ENCODE measurements around the gene GALNT18.
A peak's percentile ranks its signal among the peaks of the same experiment; 100 is the strongest.

The GALNT18 gene

GRCh38 chr11:11572386-11572785, 49.4 kb downstream of the GALNT18 start:
- DNase-seq (ENCODE audit: low read depth, low spot score), result no peak
- no peak overlapping the region for H3K27ac ChIP-seq

GRCh38 chr11:11571893-11572292, 49.9 kb downstream of the GALNT18 start:
- DNase-seq (ENCODE audit: low read depth, low spot score), result no peak
- no peak overlapping the region for H3K27ac ChIP-seq

DNA sequence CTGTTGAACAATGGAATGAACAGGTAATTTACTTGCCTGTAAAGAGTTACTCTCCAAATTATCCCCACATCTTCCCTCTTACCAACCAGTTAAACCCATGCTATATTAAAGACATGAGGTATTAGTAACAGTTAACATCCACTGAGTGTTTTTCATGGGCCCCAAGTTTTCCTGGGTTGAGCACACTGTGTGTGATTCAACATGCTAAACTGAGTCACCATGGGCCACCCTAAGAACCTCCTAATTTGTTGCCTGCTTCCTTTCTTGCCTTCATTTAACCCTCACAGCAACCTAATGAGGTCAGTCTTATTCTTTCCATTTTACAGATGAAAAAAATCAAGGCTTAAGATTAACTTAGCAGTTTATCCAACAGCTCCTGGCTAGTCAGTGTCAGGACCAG, 51.0 kb downstream of the GALNT18 start:
- peak overlapping the region; percentile 87 for H3K27ac ChIP-seq
- no peak for DNase-seq (ENCODE audit: low read depth, low spot score)

DNA sequence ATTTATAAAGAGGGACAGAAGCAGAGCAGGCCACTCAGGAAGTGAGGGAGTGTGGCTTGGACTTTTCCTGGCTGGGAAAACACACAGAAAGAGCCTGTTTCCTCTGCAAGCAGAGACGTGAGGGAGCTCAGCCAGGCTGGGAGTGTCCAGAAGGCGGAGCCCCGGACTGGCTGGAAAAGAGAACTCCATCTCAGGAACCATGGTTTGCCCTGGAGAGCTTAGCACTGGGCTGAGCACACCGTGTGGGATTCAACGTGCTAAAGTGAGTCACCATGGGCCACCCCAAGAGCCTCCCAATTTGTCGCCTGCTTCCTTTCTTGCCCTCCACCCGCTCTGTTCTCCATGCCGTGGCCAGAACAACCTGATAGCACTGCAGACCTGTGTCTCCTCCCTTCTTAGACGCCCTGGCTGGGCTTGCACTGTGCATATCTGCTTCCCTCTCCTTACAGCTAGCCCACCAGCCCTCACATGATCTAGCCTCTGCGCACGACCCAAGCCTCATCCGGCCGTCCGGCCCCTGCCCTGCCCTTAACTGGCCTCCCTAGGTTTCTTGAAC, 51.8 kb downstream of the GALNT18 start:
- H3K27ac ChIP-seq, result peak overlapping the region; percentile 87
- DNase-seq (ENCODE audit: low read depth, low spot score), result no peak

- peak; percentile 75 for DNase-seq (ENCODE audit: low read depth, low spot score)
- peak overlapping the region; percentile 87 for H3K27ac ChIP-seq
Observed at GRCh38 chr11:11568651-11569229, 53.1 kb downstream of the GALNT18 start.

GRCh38 chr11:11567936-11568650, 53.7 kb downstream of the GALNT18 start:
- peak; percentile 75 for DNase-seq (ENCODE audit: low read depth, low spot score)
- H3K27ac ChIP-seq, result peak overlapping the region; percentile 87

DNA sequence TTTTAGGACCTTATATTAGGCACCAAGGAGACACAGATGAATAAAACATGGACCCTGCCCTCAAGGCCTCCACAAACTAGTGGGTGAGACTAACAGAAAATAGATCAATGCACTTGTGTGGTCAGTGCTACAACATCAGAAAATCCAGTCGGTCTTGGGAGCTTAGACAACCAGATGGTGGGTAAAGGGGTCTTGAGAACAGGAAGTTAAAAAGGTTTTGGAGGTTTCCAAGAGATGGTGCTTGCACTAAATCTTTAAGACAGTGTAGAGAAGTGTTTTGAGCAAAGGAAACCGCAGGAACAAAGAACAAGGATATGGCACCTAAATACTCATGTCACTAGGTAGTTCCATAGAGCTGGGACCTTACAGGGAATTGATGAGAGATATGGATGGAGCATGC, 56.2 kb downstream of the GALNT18 start:
- no peak overlapping the region for H3K27ac ChIP-seq
- DNase-seq (ENCODE audit: low read depth, low spot score), result no peak

- DNase-seq (ENCODE audit: low read depth, low spot score), result no peak
- no peak overlapping the region for H3K27ac ChIP-seq
Observed at GRCh38 chr11:11563200-11563975, 58.4 kb downstream of the GALNT18 start.

DNA sequence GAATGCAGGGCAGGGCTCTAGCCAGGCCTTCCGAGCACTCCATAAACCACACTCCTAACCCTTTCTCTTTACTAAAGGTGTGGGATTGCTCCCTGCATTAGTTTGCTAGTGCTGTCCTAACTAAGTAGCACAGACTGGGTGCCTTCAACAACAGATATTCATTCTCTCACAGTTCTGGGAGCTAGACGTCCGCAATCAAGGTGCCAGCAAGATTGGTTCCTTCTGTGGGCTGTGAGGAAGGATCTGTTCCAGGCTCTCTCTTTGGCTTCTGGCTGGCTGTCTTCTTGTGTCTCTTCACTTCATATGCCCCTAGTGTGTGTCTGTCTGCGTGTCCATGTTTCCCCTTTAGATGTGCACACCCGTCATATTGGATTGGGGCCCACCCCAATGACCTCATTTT, 59.8 kb downstream of the GALNT18 start:
- no peak for DNase-seq (ENCODE audit: low read depth, low spot score)
- H3K27ac ChIP-seq, result no peak overlapping the region

GRCh38 chr11:11558826-11559225, 63.0 kb downstream of the GALNT18 start:
- DNase-seq (ENCODE audit: low read depth, low spot score), result no peak
- no peak overlapping the region for H3K27ac ChIP-seq

DNA sequence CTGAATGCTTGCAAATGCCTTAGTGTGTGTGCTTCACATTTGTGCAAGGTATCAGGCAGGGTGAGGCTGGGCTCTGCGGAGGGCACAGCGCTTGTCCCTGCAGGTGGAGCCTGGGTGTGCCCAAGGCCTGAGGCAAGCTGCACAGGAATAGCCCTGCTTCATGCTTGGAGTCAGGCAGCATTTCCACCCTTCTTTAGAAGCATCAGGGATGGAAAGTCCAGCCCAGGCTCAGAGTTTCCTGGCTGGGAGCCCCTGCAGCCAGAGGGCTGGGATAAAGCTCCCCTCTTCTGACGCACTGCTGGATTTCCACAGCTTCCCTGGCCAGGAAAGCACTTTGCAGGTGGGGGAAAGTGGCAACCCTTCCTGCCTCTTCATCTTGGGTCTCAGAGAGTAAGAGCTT, 63.4 kb downstream of the GALNT18 start:
- DNase-seq (ENCODE audit: low read depth, low spot score), result peak; percentile 10
- H3K27ac ChIP-seq, result no peak overlapping the region

- H3K27ac ChIP-seq, result no peak overlapping the region
- DNase-seq (ENCODE audit: low read depth, low spot score), result no peak
Observed at GRCh38 chr11:11555208-11555607, 66.6 kb downstream of the GALNT18 start.

DNA sequence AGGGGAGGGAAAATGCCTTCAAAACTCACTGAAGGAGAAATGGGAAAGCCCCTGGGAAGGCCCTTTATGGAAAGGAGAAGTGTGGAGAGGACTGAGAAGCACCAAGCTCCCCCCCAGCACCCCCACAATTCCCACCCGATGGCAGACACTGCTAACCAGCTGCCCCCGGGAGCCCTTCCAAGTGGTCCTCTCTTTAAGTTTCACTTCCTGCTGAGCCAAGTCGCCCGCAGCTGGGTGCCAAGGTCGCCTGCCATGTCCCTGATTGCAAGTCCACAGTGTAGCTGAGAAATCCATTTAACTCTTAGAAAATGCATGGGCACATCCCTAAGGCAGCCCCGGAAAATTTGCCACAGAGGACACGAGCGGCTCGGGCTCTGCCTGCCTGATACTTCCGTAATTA, 68.2 kb downstream of the GALNT18 start:
- DNase-seq (ENCODE audit: low read depth, low spot score), result no peak
- no peak overlapping the region for H3K27ac ChIP-seq

GRCh38 chr11:11552529-11553087, 69.2 kb downstream of the GALNT18 start:
- DNase-seq (ENCODE audit: low read depth, low spot score), result no peak
- no peak overlapping the region for H3K27ac ChIP-seq

- no peak for DNase-seq (ENCODE audit: low read depth, low spot score)
- H3K27ac ChIP-seq, result no peak overlapping the region
Observed at GRCh38 chr11:11550534-11550933, 71.3 kb downstream of the GALNT18 start.

DNA sequence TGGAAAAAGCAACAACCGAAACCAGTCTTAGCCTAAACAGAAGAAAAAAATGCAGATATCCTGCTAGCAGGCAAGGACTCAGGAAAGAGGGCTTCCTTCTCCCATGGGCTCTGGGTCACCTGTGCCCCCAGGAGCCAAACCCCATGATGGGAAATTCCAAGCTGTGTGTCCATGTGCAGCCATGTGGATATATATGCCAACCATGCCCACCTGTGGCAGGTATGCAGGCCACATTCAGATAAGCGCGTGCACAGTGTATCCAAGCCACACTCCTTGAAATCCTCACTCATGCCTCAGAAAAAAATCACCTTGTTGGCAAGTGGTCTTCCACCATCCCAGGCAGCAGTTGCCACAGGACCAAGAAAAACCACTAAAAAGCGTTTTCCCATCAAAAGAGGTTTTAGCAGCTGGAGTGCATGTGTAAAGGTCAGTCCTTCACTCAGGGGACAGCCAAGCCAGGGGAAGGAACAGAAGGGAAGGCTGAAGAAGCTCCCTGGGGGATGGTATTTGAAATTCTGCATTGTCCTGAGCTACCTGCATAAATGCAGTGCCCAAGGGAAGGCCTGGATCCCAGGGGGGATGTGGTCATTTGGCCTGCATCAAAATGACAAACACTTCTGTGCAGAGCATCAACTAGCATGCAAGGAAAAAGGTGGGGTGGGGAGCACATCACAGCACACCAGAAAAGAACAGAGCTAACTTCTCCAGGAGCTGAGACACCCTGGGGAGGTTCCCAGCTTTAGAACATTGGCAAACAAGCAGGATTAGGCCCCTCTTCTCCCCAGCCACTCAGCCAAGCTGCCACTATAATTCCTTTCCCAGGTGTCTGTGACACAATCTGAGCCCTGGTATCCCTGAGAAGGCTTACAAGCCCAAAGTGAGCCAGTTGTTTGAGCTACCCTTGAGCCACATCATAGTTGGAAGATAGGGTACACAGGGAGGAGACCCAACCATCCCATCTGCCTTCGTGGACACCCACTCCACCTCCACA, 76.2 kb downstream of the GALNT18 start:
- H3K27ac ChIP-seq, result no peak overlapping the region
- no peak for DNase-seq (ENCODE audit: low read depth, low spot score)

GRCh38 chr11:11543656-11544055, 78.1 kb downstream of the GALNT18 start:
- no peak for DNase-seq (ENCODE audit: low read depth, low spot score)
- no peak overlapping the region for H3K27ac ChIP-seq

DNA sequence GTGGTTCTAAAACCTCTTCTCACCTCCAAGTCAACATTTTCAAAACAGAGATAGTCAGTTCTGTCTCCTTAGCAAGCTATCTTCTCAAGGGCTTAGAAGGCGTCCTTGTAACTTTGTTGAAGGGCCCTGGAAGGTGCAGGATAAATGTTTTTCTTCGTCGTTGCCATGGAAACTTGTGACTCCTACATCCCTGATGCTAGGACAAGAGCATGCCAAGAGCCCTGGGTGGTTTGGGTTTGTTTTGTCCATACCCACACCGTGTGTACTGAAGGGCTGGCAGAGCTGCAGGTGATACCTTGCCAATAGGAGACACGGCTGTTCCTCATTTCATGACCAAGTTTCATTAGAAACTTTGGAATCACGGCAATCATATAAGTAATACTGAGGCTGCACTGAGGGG, 81.6 kb downstream of the GALNT18 start:
- no peak overlapping the region for H3K27ac ChIP-seq
- no peak for DNase-seq (ENCODE audit: low read depth, low spot score)

GRCh38 chr11:11538277-11538960, 83.4 kb downstream of the GALNT18 start:
- H3K27ac ChIP-seq, result no peak overlapping the region
- no peak for DNase-seq (ENCODE audit: low read depth, low spot score)

Measured in epithelial cell of prostate (primary cell).